AG09309 (cell line): ENCODE measurements around the gene FOXP1.

Experiments
- DNase-seq: peaks from one replicate; pipeline ENCODE4 v3.0.0-alpha.2; 2010; ENCODE audit warnings: low read depth
- H3K4me3 ChIP-seq: 2 replicates; pipeline ENCODE4 v1.5.1; 2011; ENCODE audit warnings: mild to moderate bottlenecking, low read depth, low read length, moderate library complexity; ENCODE audit not compliant: control insufficient read depth
- CTCF ChIP-seq: IDR thresholded peaks from 2 replicates; pipeline ENCODE4 v1.5.1; 2011; ENCODE audit warnings: mild to moderate bottlenecking, low read depth, low read length, inconsistent platforms; ENCODE audit not compliant: insufficient read depth, control insufficient read depth; ENCODE audit errors: missing control alignments

Gene FOXP1

GRCh38 chr3:71057526-71057894 lies 526.0 kb downstream of the FOXP1 start:
- H3K4me3 ChIP-seq, result no peak overlapping the region
- no peak for TF ChIP-seq CTCF

DNA sequence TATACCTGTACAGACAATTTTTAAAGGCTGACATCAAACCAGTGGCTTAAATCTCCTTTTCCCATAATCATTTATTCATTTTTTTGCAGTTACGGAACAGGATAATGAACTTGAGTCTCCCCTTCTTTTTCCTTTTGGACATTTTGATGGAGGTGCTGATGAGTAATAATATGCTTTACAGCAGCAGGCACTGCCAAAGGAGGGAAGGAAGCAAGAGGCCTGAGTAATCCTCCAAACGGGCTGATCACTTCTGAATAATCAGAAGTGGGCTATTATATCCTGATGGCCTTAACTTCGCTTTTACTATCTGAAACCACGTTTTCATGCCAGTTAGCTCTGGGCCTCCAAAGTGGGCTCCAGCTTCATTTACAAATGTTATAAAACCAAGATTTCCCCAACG lies 527.2 kb downstream of the FOXP1 start:
- DNase-seq, result no peak
- no peak overlapping the region for H3K4me3 ChIP-seq

More at GRCh38 chr3:71057526-71057894, 526.0 kb downstream of the FOXP1 start:
- DNase-seq, result no peak

DNA sequence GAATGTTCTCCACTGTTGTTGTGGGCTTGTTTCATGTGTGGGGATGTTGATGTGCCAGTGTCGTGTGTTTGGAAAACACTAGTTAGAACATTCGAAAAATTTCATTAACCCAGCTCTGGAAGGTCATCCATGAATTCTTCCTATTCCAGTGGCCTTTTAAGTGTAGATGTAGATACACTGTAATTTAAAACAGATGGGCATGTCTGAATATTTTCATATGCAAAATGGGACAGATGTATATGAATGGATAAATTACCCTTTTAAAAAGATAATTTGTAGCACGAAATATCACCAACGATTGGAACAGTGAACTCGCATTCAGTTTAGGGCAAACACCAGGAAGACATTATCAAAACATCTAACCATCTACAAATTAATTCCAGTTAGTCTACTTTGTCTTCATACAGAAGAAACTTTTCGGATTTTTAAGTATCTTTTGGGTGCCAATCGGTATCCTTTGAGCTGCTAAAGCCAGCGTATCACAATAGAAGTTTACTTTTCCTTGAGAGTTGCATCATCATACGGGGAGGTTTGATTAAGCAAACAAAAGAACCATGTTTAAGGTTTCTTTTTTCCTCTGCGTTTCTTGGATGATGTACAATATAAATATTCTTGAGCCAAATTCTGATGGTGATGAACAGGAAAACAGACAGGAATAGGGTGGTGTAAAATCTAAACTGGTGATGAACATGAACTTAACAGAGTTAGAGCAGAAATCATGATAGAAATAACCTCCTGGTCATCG lies 528.1 kb downstream of the FOXP1 start:
- H3K4me3 ChIP-seq, result no peak overlapping the region
- no peak for TF ChIP-seq CTCF
- DNase-seq, result no peak

More for the DNA sequence above, 527.2 kb downstream of the FOXP1 start:
- TF ChIP-seq CTCF, result no peak

DNA sequence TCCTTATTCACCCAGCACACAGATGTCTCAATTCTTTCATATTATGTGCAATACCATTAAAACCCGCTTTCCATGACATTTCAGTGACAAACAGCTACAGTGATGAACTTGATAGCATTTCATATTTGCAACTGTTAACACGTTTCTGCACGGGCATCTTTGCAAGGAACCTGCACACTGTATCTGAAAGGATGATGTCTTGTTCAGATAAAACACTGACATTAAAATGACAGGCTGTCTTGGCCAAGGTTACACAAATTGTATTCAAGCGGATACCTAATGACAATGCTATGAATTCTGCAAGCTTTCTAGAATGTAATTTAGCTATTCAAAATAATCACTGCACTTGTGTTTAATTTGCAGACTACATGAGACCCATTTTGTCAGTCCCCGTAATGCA lies 529.2 kb downstream of the FOXP1 start:
- no peak for DNase-seq
- no peak overlapping the region for H3K4me3 ChIP-seq
- no peak for TF ChIP-seq CTCF

DNA sequence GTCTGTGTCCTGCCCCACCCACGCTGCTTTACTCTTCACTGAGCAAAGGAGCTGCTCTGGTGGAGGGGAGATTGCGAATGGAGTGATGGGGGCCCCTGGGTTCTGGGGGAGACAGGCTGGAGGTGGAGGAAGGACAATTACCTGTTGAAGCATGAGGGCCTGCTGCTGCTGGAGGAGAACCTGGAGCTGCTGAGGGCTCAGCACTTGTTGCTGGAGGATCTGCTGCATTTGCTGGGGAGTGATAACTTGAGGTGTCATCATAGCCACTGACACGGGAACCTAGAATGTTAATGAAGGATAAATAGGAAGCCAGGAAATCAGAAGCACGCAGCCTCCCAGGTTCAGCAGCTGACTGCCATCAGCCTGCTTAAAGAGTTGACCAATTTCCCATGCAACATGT lies 530.0 kb downstream of the FOXP1 start:
- DNase-seq, result no peak
- no peak for TF ChIP-seq CTCF
- H3K4me3 ChIP-seq, result no peak overlapping the region

GRCh38 chr3:71052716-71053115 lies 530.8 kb downstream of the FOXP1 start:
- no peak overlapping the region for H3K4me3 ChIP-seq
- no peak for TF ChIP-seq CTCF
- no peak for DNase-seq
